HG03432 (cell line): ENCODE results near the gene SLC4A9.
"Not testable (repeated sequence)": the region's sequence is repeated elsewhere in the genome, so short reads cannot be mapped to it uniquely, and the experiment has no call there.

Experiments
- ATAC-seq: cut with Tn5 transposase; IDR thresholded peaks from one replicate; pipeline ENCODE4 v1.9.1; 2021; ENCODE audit warnings: mild to moderate bottlenecking, moderate library complexity; ENCODE audit not compliant: unreplicated experiment

The SLC4A9 gene

DNA sequence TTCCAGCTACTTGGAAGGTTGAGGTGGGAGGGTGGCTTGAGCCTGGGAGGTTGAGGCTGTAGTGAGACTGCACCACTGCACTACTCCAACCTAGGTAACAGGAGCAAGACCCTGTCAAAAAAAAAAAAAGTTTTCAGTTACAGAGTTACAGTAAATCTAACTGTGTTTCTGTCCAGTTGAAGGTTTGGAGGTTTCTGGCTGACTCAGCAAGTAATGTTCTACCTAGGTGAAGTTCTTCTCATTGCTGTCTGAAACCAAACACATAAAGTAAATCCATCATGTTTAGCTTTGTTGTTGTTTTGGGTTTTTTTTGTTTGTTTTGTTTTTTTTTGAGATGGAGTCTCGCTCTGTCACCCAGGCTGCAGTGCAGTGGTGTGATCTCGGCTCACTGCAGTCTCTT is 33.7 kb downstream of the SLC4A9 start:
- no peak for ATAC-seq

- ATAC-seq = no peak
These were observed 38.4 kb downstream of the SLC4A9 start for GRCh38 chr5:140398379-140398811.

DNA sequence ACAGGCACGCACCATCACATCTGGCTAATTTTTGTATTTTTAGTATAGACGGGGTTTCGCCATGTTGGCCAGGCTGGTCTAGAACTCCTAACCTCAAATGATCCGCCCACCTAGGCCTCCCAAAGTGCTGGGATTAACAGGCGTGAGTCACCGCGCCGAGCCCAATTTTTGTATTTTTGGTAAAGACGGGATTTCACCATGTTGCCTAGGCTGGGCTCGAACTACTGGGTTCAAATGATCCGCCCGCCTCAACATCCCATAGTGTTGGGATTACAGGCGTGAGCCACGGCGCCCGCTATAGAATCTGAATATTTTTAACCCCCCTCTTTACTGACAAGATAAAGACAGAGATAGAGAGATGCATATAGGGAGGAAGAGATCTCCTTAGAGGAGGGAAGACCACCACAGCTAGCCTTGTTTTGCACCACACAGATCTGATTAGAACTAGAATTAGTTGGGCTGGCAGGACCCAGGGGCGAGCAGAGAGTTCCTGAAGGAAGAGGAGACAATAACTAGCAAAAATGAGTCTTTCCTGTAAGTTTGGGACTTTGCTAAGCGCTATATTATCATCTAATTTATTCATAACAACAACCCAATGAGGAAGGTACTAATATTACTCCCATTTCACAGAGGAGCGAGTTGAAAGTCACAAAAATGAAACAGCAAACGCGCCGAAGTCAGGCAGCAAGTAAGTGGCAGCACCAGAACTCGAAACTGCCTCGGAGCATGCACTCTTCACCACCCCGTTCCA is 40.2 kb downstream of the SLC4A9 start:
- peak; percentile 1 for ATAC-seq

GRCh38 chr5:140400730-140401361 is 40.9 kb downstream of the SLC4A9 start:
- ATAC-seq = peak; percentile 73

GRCh38 chr5:140401362-140402257 is 41.6 kb downstream of the SLC4A9 start, which contains the start of gene ANKHD1:
TSS of gene ANKHD1 (plus strand) at chr5:140401833. CDS start at chr5:140401968, 135 bp downstream.
- ATAC-seq = peak; percentile 84

GRCh38 chr5:140402258-140403074 is 42.5 kb downstream of the SLC4A9 start:
- ATAC-seq = peak; percentile 1

- ATAC-seq = no peak
These were observed 43.6 kb downstream of the SLC4A9 start for GRCh38 chr5:140403613-140404012.

GRCh38 chr5:140408750-140409241 is 48.8 kb downstream of the SLC4A9 start:
- no peak for ATAC-seq

GRCh38 chr5:140413230-140413629 is 53.2 kb downstream of the SLC4A9 start:
- no peak for ATAC-seq

DNA sequence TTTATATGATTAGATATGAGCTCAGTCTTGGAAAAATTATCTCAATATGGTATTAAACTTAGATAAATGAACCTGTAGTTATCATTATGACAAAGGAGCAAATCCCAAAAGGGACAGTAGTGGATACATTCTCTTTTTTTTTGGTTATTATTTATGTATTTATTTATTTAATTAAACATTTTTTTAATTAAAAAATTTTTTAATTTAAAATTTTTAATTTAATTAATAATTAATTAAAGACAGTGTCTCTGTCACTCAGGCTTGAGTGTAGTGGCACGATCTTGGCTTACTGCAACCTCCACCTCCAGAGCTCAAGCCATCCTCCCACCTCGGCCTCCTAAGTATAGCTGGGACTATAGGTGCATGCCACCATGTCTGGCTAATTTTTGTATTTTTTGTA is 57.2 kb downstream of the SLC4A9 start:
- no peak for ATAC-seq

DNA sequence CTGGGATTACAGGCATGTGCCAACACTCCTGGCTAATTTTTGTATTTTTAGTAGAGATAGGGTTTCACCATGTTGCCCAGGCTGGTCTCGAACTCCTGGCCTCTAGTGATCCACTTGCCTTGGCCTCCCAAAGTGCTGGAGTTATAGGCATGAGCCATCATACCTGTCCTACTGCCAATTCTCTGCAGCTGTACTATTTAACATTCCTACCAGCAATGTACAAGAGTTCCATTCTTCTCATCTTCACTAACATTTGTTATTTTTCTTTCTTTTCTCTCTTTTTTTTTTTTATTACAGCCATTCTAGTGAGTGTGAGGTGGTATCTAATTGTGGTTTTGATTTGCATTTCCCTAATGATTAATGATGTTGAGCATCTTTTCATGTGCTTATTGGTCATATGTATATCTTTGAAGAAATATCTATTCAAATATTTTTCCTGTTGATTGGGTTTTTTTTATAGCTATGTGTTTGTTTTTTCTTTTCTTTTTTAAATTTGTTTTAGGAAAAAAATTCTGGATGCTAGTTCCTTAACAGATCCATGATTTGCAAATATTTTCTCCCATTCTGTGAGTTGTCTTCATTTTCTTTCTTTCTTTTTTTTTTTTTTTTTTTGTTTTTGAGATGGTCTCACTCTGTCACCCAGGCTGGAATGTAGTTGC is 59.0 kb downstream of the SLC4A9 start:
- ATAC-seq = no peak

DNA sequence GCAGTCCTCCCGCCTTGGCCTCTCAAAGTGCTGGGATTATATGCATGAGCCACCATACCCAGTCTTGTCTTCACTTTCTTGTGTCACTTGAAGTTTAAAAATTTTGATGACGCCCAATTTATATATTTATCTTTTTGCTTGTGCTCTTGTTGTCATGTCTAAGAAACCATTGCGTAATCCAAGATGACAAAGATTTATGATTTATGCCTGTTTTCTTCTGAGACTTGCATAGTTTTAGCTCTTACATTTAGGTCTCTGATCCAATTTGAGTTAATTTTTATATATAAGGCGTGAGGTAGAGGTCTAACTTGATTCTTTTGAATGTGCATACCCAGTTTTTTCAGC is 60.2 kb downstream of the SLC4A9 start:
- no peak for ATAC-seq

DNA sequence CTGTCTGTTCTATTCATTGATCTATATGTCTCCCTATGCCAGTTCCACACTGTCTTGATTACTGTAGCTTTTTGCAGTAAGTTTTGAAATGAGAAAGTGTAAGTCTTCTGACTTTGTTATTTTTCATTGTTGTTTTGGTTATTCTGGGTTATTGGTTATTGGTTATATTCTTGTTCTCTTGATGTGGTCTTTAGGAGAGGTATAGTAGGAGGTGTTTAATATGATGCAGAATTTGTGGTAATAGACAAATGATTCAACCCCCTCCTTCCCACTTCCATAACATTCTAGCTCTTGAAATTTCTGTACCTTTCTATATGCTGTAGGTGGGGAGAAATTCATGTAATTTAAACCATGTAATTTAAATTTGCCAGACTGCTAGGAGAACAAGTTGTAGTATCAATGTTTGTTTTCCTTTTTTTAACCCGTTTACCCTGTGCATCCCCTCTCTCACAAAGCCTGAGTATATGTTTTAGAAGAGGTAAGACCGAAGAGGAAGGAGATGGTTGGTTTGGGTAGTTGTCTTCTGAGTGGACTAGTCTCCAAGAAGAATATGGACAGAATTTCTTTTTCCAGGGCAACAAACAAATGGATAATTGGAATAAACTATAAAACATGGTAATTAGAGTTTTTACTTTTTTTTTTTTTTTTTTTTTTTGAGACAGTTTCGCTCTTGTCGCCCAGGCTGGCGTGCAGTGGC is 60.8 kb downstream of the SLC4A9 start:
- ATAC-seq = no peak

- ATAC-seq = not testable (repeated sequence)
These were observed 61.4 kb downstream of the SLC4A9 start for GRCh38 chr5:140421375-140421774.

GRCh38 chr5:140423609-140424008 is 63.6 kb downstream of the SLC4A9 start:
- no peak for ATAC-seq

DNA sequence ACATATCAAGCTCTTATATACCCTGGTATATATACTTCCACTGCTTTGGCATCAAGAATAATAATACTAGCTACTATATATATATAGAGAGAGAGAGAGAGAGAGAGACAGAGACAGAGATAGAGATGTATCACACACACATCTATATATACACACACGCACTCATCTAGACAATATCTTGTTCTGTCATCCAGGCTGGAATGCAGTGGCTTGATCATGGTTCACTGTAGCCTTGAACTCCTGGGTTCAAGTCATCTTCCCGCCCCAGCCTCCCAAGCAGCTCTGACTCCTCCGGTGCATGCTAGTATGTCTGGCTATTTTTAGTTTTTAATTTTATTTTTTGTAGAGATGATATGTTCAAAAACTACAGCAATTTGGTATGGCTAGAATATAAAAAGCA is 64.1 kb downstream of the SLC4A9 start:
- no peak for ATAC-seq
